Astrocyte (in vitro differentiated cells and primary cell): ENCODE results near the gene CRYBB1. TPM values are rescaled to one million over a fixed set of nuclear protein-coding genes. Genes with fewer than 3 reads are reported as not detected.

Source experiments
- DNase-seq: peaks from one replicate; pipeline ENCODE4 v3.0.0-alpha.2; 2010; ENCODE audit warnings: low read depth
- FAIRE-seq: peaks from 2 replicates; lab custom pipeline; 2011; peaks lifted over from hg19 to GRCh38; lab: Jason Lieb, UNC
- H2AFZ ChIP-seq: 2 replicates; pipeline ENCODE4 v1.6.0; 2012; ENCODE audit warnings: low read depth, low read length, inconsistent platforms
- H3K27ac ChIP-seq: 2 replicates; pipeline ENCODE4 v1.5.1; 2011; ENCODE audit warnings: low read depth, low read length, inconsistent platforms
- H3K27me3 ChIP-seq: 2 replicates; pipeline ENCODE4 v1.6.0; 2011; ENCODE audit warnings: low read length, inconsistent platforms; ENCODE audit not compliant: insufficient read depth
- H3K36me3 ChIP-seq: 2 replicates; pipeline ENCODE4 v1.5.1; 2011; ENCODE audit warnings: low read length, inconsistent platforms; ENCODE audit not compliant: insufficient read depth
- H3K4me1 ChIP-seq: 2 replicates; pipeline ENCODE4 v1.5.1; 2011; ENCODE audit warnings: low read length, inconsistent platforms; ENCODE audit not compliant: insufficient read depth
- H3K4me2 ChIP-seq: 2 replicates; pipeline ENCODE4 v1.6.0; 2012; ENCODE audit warnings: low read length, inconsistent platforms
- H3K4me3 ChIP-seq: 2 replicates; pipeline ENCODE4 v1.5.1; 2011; ENCODE audit warnings: low read depth, mild to moderate bottlenecking, low read length, inconsistent platforms; ENCODE audit not compliant: insufficient read depth
- H3K79me2 ChIP-seq: 2 replicates; pipeline ENCODE4 v1.6.0; 2012; ENCODE audit warnings: mild to moderate bottlenecking, low read length, inconsistent platforms; ENCODE audit not compliant: insufficient read depth
- H3K9ac ChIP-seq: 2 replicates; pipeline ENCODE4 v1.6.0; 2012; ENCODE audit warnings: mild to moderate bottlenecking, low read length, inconsistent platforms
- H3K9me3 ChIP-seq: 2 replicates; pipeline ENCODE4 v1.5.1; 2012; ENCODE audit warnings: low read depth, mild to moderate bottlenecking, low read length, inconsistent platforms; ENCODE audit not compliant: insufficient read depth
- H4K20me1 ChIP-seq: 2 replicates; pipeline ENCODE4 v1.6.0; 2012; ENCODE audit warnings: low read length, inconsistent platforms; ENCODE audit not compliant: insufficient read depth
- H3K27ac Mint-ChIP-seq: one replicate; pipeline ENCODE4 v1.8.0; 2021; ENCODE audit warnings: mild to moderate bottlenecking, mixed read lengths; ENCODE audit not compliant: unreplicated experiment
- H3K27me3 Mint-ChIP-seq: one replicate; pipeline ENCODE4 v1.8.0; 2021; ENCODE audit warnings: low read depth, mixed read lengths; ENCODE audit not compliant: unreplicated experiment
- H3K36me3 Mint-ChIP-seq: one replicate; pipeline ENCODE4 v1.8.0; 2021; ENCODE audit warnings: low read depth, mixed read lengths; ENCODE audit not compliant: unreplicated experiment
- H3K4me1 Mint-ChIP-seq: one replicate; pipeline ENCODE4 v1.8.0; 2021; ENCODE audit warnings: low read depth, mixed read lengths; ENCODE audit not compliant: unreplicated experiment
- H3K4me3 Mint-ChIP-seq: one replicate; pipeline ENCODE4 v1.8.0; 2021; ENCODE audit warnings: mild to moderate bottlenecking, moderate library complexity, mixed read lengths; ENCODE audit not compliant: unreplicated experiment
- H3K9me3 Mint-ChIP-seq: one replicate; pipeline ENCODE4 v1.8.0; 2021; ENCODE audit warnings: mild to moderate bottlenecking, mixed read lengths; ENCODE audit not compliant: unreplicated experiment
- CTCF ChIP-seq: IDR thresholded peaks from 2 replicates; pipeline ENCODE4 v1.5.1; 2011; ENCODE audit warnings: low read depth, mild to moderate bottlenecking, inconsistent platforms, low read length, moderate library complexity; ENCODE audit not compliant: insufficient read depth
- EZH2 ChIP-seq: IDR thresholded peaks from 2 replicates; pipeline ENCODE4 v1.6.1; 2012; ENCODE audit warnings: mild to moderate bottlenecking, low read length, inconsistent platforms; ENCODE audit not compliant: insufficient read depth
- microRNA-seq: library from miRNA; unstranded; fragments of <30 nt; microRNA quantifications from one replicate; pipeline ENCODE4 v1.2.0, GENCODE V29; 2020
- total RNA-seq: library from RNA; stranded (reverse); gene quantifications from 2 replicates; pipeline ENCODE4 v1.2.1, GENCODE V29; 2021

The CRYBB1 gene
- total RNA-seq, 1 donor from 2014 or later, result not detected

- Histone ChIP-seq H3K4me2 (peak overlapping the region; percentile 68), H3K79me2 (peaks cover 51% of the 10 kb centered on the region), H3K9ac (peak overlapping the region; percentile 82), H3K4me3 (no peak overlapping the region), H3K27ac (peak overlapping the region; percentile 96), H3K9me3 (no peaks in the 10 kb centered on the region), H3K4me1 (peaks cover 40% of the 10 kb centered on the region), H3K27me3 (no peaks in the 10 kb centered on the region), H3K36me3 (no peaks in the 10 kb centered on the region), H4K20me1 (peaks cover 16% of the 10 kb centered on the region), H2AFZ (no peak overlapping the region)
- Mint-ChIP-seq H3K36me3 (peaks cover 15% of the 10 kb centered on the region), H3K9me3 (peaks cover 1% of the 10 kb centered on the region), H3K4me3 (peak overlapping the region; percentile 3), H3K27ac (peak overlapping the region; percentile 98), H3K4me1 (peaks cover 49% of the 10 kb centered on the region), H3K27me3 (no peaks in the 10 kb centered on the region)
- no peak for DNase-seq
- TF ChIP-seq CTCF (no peak), EZH2 (no peak)
- FAIRE-seq, result no peak
Observed at GRCh38 chr22:26549902-26550497, 67.8 kb downstream of the CRYBB1 start.

Small RNA genes lying within 50 kb of the gene (microRNA-seq; reads per million reads assigned to microRNA genes)
- 21.9 reads per million, percentile 47 among the genes with 10 or more reads in this experiment for gene MIR548J

Other genes starting within 250 kb of the CRYBB1 start
- gene ASPHD2, start 188.8 kb downstream of the CRYBB1 start, total RNA-seq, result 11.7 and 13.0 TPM in 2 replicates
- 21.9 and 25.2 TPM in 2 replicates for gene HPS4, start 134.2 kb downstream of the CRYBB1 start, total RNA-seq
- 33.1 and 34.4 TPM in 2 replicates for gene SRRD, start 134.2 kb downstream of the CRYBB1 start, total RNA-seq
- 36.1 and 36.9 TPM in 2 replicates for gene TFIP11, start 105.6 kb downstream of the CRYBB1 start, total RNA-seq
- gene TPST2, start 27.9 kb downstream of the CRYBB1 start, total RNA-seq, result 55.7 and 72.5 TPM in 2 replicates
- gene CRYBA4, start 3.9 kb upstream of the CRYBB1 start, total RNA-seq, result 1.1 and 2.0 TPM in 2 replicates
- gene MIAT, start 39.6 kb upstream of the CRYBB1 start, total RNA-seq, result 22.8 and 32.1 TPM in 2 replicates